H4 (cell line): ENCODE results near the gene RUNX3. TPM values are rescaled to one million over a fixed set of nuclear protein-coding genes. Genes with fewer than 3 reads are reported as not detected.

Experiments
- DNase-seq: peaks from one replicate; pipeline ENCODE4 v3.0.0-alpha.2; 2015; ENCODE audit warnings: low spot score
- total RNA-seq: library from RNA; depleted of rRNA; stranded (reverse); fragments of >200 nt; shearing (Covaris generic); gene quantifications from 2 replicates; pipeline ENCODE4 v1.2.3, GENCODE V29; 2014; rRNA removed

RUNX3 gene
- total RNA-seq, 1 experiment from 2014 or later, result 2.9 TPM

GRCh38 chr1:24862775-24863483 lies 67.1 kb downstream of the RUNX3 start:
- DNase-seq, result no peak

DNA sequence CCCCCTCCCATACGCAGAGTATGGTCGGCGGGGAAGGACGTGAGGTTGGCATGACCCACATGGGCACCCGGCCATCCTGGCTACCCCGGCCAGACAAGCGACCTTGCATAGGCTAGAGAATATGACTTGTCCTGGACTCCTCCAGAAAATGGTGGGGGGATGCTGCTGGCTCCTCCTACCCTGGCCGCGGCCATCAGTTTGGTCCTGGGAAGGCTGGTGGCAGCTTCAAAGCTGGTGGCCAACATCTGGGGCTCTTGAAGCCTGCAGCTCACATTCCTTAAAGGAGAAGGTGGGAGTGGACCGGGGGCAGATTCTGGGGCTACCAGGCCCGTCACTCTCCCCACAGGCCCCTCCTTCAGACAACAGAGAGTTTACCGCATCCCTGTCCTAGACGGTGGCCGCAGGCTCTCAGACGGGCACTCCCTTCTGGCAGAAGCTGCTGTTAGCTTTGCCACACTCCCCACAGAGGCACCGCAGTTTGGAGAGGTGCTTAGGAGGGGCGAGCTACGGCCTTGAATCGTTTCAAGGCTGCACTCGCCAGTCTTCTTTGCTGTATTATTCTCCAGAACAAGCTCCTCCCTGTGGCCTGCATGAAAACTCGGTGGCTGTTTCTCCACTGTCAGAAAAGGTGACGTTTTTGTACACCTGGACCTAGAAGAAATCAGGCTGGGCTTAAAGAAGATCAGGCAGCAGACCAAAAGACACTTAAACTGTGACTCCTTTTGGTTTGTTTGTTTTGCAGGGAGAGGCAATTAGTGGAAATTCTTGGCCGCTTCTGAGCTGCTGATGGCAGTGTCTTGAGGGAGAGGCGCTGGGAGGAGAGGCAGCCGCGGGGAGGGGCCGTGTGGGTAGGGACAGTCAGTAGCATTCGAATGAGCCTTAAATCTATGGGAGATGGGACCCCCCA lies 68.0 kb downstream of the RUNX3 start:
- DNase-seq, result no peak

GRCh38 chr1:24860841-24861240 lies 69.2 kb downstream of the RUNX3 start:
- DNase-seq, result no peak

DNA sequence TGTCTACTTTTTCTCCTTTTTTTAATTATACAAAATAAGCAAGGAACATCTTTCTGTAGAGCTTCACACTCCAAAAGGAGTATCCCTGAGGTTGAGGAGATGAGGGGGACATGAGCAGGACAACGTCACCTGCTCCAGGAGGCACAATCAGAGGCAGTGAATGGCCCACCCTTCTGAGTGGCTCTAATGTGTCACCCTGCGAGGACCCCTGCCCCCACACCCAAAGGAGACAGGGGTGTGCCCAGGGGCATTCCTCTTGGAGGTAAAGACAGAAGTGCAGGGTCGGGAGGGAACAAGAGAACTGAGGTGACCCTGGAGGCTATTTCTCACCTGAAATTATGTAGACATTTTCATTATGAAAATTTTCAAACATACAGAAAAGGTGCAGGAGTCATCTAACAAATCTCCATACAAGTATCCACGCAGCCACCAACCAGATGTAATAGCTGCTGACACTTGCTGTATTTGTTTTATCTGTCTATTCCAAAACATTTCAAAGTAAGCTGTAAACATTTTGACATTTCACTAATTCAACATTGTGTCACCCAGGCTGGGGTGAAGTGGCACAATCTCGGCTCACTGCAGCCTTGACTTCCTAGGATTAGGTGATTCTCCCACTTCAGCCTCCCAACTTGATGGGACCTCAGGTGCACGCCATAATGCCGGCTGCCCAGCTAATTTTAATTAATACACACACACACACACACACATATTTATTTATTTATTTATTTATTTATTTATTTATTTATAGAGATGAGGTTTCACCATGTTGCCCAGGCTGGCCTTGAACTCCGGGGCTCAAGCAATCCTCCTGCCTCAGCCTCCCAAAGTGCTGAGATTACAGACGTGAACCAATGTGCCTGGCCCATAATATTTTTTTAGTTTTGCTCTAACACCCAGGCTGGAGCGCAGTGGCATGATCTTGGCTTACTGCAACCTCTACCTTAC lies 70.7 kb downstream of the RUNX3 start:
- DNase-seq, result no peak

GRCh38 chr1:24858277-24858676 lies 71.8 kb downstream of the RUNX3 start:
- no peak for DNase-seq

DNA sequence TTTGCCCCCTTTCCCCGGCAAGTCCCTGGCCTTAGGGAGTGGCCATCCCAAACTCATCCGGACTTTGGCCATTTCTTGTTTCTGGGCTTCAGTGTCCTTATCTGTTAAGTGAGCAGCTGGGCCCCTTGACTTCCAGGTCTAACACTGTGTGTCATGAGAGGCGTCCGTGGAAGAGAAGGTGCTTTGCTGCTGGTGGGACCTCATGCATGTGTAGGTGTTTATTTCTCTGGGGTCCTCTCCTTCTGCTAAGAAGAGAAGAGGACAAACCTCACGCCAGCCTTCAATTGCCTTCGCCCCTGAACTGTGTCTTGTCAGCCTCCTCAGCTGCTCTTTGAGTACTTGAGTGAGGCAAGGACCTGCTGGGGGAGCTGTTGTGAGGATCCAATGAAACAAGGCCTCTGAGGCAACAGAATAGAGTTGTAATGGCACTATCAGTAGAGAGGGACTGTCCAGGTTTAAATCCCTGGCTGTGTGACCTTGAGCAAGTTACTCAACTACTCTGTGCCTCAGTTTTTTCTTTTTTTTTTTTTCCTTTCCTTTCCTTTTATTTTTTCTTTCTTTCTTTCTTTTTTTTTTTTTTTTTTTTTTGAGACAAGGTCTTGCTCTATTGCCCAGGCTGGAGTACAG lies 72.5 kb downstream of the RUNX3 start:
- DNase-seq, result no peak

GRCh38 chr1:24856787-24857506 lies 73.1 kb downstream of the RUNX3 start:
- no peak for DNase-seq

DNA sequence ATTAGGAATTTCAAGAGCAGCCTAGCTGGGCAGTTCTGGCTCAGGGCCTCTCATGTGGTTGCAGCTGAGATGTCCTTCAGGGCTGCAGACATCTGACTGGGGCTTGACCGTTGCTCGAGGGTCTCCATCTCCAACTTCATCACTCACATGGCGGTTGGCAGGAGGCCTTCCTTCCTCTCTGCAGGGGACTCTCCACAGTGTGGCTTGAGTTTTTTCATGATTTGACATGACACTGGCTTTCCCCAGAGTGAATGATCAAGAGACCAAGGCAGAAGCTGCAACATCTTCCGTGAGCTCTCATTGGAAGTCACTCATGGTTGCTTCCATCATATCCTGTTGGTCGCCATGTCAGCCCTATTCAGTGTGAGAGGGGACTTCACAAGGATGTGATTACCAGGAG lies 74.6 kb downstream of the RUNX3 start:
- DNase-seq, result no peak

DNA sequence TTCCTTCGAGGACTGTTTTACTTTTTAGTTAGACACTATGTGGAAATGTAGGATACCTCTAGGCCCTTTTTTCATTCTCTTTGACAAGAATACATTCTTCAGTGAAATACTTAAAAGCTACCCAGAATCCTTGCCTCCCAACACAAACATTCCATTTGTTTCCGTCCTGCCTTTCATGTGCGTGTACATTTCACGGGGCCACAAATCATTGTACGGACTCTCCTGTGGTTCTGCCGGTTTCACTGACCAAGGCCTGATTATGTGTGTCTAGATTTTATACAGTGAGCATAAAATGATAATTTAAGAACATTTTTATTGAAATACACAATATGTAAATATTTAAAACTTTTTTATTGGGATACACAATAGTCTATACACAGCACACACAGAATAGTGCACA lies 76.4 kb downstream of the RUNX3 start:
- DNase-seq, result no peak

DNA sequence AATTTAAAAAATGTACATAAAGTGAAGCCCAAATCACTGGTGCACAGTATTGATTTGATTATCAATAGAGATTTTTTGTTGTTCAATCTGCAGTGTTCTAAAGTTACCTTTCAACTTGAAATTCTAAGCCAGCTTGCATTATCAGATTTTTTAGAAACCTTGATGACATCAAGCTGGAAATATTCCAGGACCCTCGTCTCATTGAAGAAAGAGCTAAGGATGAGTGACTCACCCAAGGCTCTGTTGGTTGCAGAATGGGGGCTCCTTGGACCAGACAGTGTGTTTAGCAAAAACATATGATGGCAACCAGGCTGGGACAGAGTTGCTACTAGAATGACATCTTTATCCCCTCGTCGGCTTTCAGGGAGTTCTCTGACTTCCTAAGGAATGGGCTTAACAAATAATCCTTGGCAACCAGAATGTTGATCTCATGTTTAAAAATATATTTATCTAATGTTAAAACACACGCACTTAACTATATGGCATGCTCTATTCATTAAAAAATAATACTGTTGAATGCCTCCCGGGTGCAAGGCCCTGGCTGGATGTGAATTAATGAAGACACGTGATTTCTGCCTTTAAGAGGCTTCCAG lies 79.7 kb downstream of the RUNX3 start:
- no peak for DNase-seq

DNA sequence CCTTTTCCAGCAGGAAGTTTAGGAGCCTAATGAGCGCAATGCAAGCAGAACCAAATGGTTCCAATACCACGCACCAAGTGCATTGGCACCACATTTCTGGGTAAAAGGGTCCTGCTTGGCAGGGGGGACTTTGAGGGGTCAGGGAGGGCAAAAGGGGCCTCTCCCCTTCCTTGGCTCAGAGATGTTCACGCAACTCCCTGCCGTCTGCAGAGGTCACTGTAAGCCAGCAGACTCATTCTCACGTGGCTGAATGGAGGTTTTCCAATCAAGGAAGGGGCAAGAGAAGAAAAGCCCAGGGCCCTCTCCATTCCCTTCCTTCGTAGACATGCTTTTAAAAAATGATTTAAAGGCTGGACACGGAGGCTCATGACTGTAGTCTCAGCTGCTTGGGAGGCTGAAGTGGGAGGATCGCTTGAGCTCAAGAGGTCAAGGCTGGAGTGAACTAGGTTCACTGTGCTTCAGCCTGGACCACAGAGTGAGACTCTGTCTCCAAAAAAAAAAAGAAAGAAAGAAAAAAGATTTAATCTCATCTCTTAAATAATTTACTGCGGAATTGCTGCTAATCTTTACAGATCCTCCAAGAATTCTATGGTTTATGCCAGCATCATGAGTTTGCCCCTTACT lies 80.3 kb downstream of the RUNX3 start:
- DNase-seq, result no peak

Other genes with a start within 250 kb of the RUNX3 start
- 172 and 217 TPM in 2 replicates for gene CLIC4, start 184.8 kb downstream of the RUNX3 start, total RNA-seq